ENCODE data around the gene ABLIM1. TPM values are rescaled to one million over a fixed set of nuclear protein-coding genes. Genes with fewer than 3 reads are reported as not detected.

The ABLIM1 gene
- total RNA-seq, 4 donors from 2014 or later, result 75.2 to 172 (median 110) TPM

GRCh38 chr10:114481055-114481454, 177.0 kb downstream of the ABLIM1 start:
- peak overlapping the region in 1 of 4 donors; percentile 74 for H3K27ac ChIP-seq
- H3K27me3 ChIP-seq, result no peaks in the 10 kb centered on the region
- no peak for ATAC-seq
- H3K4me3 ChIP-seq, result no peak overlapping the region
- no peaks in the 10 kb centered on the region for H3K9me3 ChIP-seq
- TF ChIP-seq EP300 (IDR thresholded peaks at IDR 0.05) (no peak), CTCF (IDR thresholded peaks at IDR 0.05) (no peak), POLR2AphosphoS5 (IDR thresholded peaks at IDR 0.05) (no peak), POLR2A (IDR thresholded peaks at IDR 0.05) (no peak)
- 93% methylated on average over 2 to 3 of the region's 3 CpGs for WGBS, 2 donors (ENCODE audit: low coverage in 1 of 2)
- H3K4me1 ChIP-seq, result peaks cover 2 to 62% (median 23%) of the 10 kb centered on the region in 3 donors
- H3K36me3 ChIP-seq, result peaks cover 0 to 12% of the 10 kb centered on the region in 2 donors

- Histone ChIP-seq H3K36me3 (peaks cover 0 to 3% of the 10 kb centered on the region in 2 donors), H3K4me3 (no peak overlapping the region), H3K4me1 (peaks cover 2 to 68% (median 23%) of the 10 kb centered on the region in 3 donors), H3K9me3 (no peaks in the 10 kb centered on the region), H3K27ac (peak overlapping the region in 3 of 4 donors; percentile 2 to 73 (median 39)), H3K27me3 (no peaks in the 10 kb centered on the region)
- TF ChIP-seq CTCF (IDR thresholded peaks at IDR 0.05) (no peak), POLR2AphosphoS5 (IDR thresholded peaks at IDR 0.05) (no peak), EP300 (IDR thresholded peaks at IDR 0.05) (no peak), POLR2A (IDR thresholded peaks at IDR 0.05) (no peak)
- WGBS, 2 donors (ENCODE audit: low coverage in 1 of 2), result 100% methylated on average over 1 of the region's 1 CpG
- no peak for ATAC-seq
Observed at GRCh38 chr10:114479836-114480235, 178.2 kb downstream of the ABLIM1 start.

- no peaks in the 10 kb centered on the region for H3K9me3 ChIP-seq
- no peaks in the 10 kb centered on the region for H3K36me3 ChIP-seq
- no peak overlapping the region for H3K4me3 ChIP-seq
- H3K4me1 ChIP-seq, result peaks cover 2 to 62% (median 20%) of the 10 kb centered on the region in 3 donors
- H3K27me3 ChIP-seq, result no peaks in the 10 kb centered on the region
- peak overlapping the region in 3 of 4 donors; percentile 39 to 73 (median 62) for H3K27ac ChIP-seq
- WGBS, 2 donors (ENCODE audit: low coverage in 1 of 2), result 16 to 37% methylated on average over 3 to 6 of the region's 6 CpGs
- peak; percentile 37 for TF ChIP-seq POLR2AphosphoS5 (IDR thresholded peaks at IDR 0.05)
- no peak for TF ChIP-seq CTCF (IDR thresholded peaks at IDR 0.05)
- ATAC-seq, result peak; percentile 53
Observed at GRCh38 chr10:114479307-114479706, 178.8 kb downstream of the ABLIM1 start.

GRCh38 chr10:114478281-114478680, 179.8 kb downstream of the ABLIM1 start:
- ATAC-seq, result no peak
- 88 to 89% methylated on average over 2 of the region's 2 CpGs for WGBS, 2 donors (ENCODE audit: low coverage in 1 of 2)
- peaks cover 0 to 61% (median 12%) of the 10 kb centered on the region in 3 donors for H3K4me1 ChIP-seq

More at GRCh38 chr10:114478281-114478680, 179.8 kb downstream of the ABLIM1 start:
- Histone ChIP-seq H3K36me3 (no peaks in the 10 kb centered on the region), H3K27ac (peak overlapping the region in 3 of 4 donors; percentile 62 to 75 (median 73)), H3K4me3 (no peak overlapping the region), H3K9me3 (no peaks in the 10 kb centered on the region), H3K27me3 (no peaks in the 10 kb centered on the region)
- TF ChIP-seq CTCF (IDR thresholded peaks at IDR 0.05) (no peak), POLR2AphosphoS5 (IDR thresholded peaks at IDR 0.05) (no peak), EP300 (IDR thresholded peaks at IDR 0.05) (no peak), POLR2A (IDR thresholded peaks at IDR 0.05) (no peak)
